SK-N-MC (cell line): Measurements from ENCODE around the gene LMBR1L.
"Not testable (repeated sequence)": the region's sequence is repeated elsewhere in the genome, so short reads cannot be mapped to it uniquely, and the experiment has no call there.

Experiments used
- DNase-seq: peaks from one replicate; pipeline ENCODE4 v3.0.0-alpha.2; 2011; ENCODE audit warnings: low read depth, low spot score
- H3K27ac ChIP-seq: fragments of 200-600 bp; sonication (generic); 2 replicates; pipeline ENCODE4 v1.5.1; 2016; ENCODE audit warnings: mixed run types
- H3K36me3 ChIP-seq: fragments of 200-600 bp; sonication (generic); 2 replicates; pipeline ENCODE4 v1.6.1; 2017; ENCODE audit warnings: antibody characterized with exemption, low read length, mixed read lengths; ENCODE audit not compliant: insufficient read depth
- H3K4me3 ChIP-seq: fragments of 200-600 bp; sonication (generic); 2 replicates; pipeline ENCODE4 v1.5.1; 2016
- H3K9ac ChIP-seq: fragments of 200-600 bp; sonication (generic); 2 replicates; pipeline ENCODE4 v1.8.0; 2017; ENCODE audit warnings: mixed run types, mixed read lengths; ENCODE audit not compliant: insufficient read length
- H3K9me3 ChIP-seq: fragments of 200-600 bp; sonication (generic); 2 replicates; pipeline ENCODE4 v1.6.1; 2017; ENCODE audit warnings: low read depth, mild to moderate bottlenecking, antibody characterized with exemption, low read length, moderate library complexity, mixed read lengths
- EZH2 ChIP-seq: fragments of 200-600 bp; sonication (generic); IDR thresholded peaks from one replicate; pipeline ENCODE4 v1.6.1; 2017; ENCODE audit warnings: antibody characterized with exemption
- FOXP2 ChIP-seq: optimal IDR thresholded peaks from 2 replicates; pipeline ENCODE3; 2011; ENCODE audit warnings: mild to moderate bottlenecking, moderate library complexity; ENCODE audit not compliant: insufficient read depth; ENCODE audit errors: extremely low read length, control extremely low read depth
- POLR2AphosphoS5 ChIP-seq: IDR thresholded peaks from 2 replicates; pipeline ENCODE4 v1.6.1; 2012; ENCODE audit warnings: mild to moderate bottlenecking, low read depth, low read length, borderline replicate concordance

The LMBR1L gene

DNA sequence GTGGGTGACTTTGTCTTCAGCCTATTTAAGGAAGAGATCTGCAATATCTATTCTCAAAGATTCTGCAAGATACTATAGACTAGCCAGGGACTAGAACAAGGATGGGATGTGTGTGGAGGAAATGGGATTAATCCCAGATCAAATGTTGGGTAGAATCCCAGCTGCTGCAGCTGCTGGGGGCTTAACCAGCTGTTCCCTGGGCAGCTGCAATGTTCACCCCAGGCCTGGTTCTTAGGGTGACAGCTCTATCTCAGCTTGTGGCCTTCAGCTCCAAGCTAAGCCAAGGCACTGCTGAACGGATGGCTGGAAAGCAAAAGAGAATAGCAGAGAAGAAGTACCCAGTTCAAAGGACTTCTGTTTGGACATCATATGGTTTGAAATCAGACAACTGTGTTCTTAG, 30.9 kb downstream of the LMBR1L start:
- H3K4me3 ChIP-seq, result no peak overlapping the region
- H3K27ac ChIP-seq, result no peak overlapping the region
- TF ChIP-seq FOXP2, result no peak
- no peak for TF ChIP-seq POLR2AphosphoS5
- no peak for TF ChIP-seq EZH2
- no peak for DNase-seq
- H3K9me3 ChIP-seq, result no peaks in the 10 kb centered on the region
- no peak overlapping the region for H3K9ac ChIP-seq
- H3K36me3 ChIP-seq, result no peaks in the 10 kb centered on the region

GRCh38 chr12:49070971-49071370, 39.7 kb downstream of the LMBR1L start:
- no peak for TF ChIP-seq POLR2AphosphoS5
- no peak for DNase-seq

DNA sequence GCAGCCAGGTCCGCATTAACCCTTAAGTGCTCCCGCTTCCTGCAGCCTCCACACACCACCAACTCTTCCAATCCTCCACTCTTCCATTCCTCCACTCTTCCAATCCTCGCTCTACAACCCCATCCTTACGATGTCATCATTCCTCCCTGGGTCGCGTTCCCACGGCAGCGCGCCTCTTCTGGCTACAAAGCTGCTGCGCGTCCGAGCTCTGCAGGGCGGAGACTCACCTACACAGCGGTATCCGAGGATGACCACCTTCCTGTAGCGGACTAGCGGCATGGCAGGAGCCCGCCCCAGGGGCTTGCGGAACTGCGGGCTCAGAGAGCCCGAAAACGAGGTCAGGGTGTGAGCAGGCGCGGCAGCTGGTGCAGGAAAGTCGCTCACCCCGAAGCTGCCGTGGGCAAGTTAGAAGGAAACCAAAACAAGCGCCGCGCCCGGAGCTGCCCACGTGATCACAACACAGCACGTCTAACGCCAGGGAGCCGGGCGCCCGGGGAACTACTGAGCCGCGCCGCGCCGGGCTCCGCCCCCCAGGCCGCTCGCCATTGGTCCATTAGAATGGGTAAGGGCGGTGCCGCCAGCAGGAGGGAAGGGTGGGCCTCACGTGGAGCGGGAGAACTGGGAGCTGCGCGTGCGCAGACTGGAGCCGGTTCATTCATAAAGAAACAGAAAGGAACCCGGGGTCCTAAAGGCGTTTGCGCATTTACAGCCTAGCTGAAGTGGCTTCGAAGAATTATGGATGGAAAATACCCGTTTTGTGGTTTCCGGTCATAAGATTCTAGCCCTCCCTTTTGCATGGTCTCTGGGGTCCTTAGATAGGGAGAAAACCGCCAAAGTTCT, 40.9 kb downstream of the LMBR1L start, which contains the start of gene RHEBL1:
Gene RHEBL1 (minus strand): TSS at position 473 of the 840 bp plus-strand sequence. CDS start 194 bp downstream, at position 279.
- peak within 1 kb of the TSS; percentile 97 for H3K4me3 ChIP-seq
- H3K27ac ChIP-seq, result 0 out of 2 replicates have a peak within 1 kb of the TSS, but pooled peaks have one; percentile 36
- no peaks in the 10 kb centered on the region for H3K9me3 ChIP-seq
- peak; percentile 90 for DNase-seq
- H3K36me3 ChIP-seq, result no peaks in the 10 kb centered on the region
- peak within 1 kb of the TSS; percentile 72 for H3K9ac ChIP-seq
- TF ChIP-seq FOXP2, result no peak
- TF ChIP-seq POLR2AphosphoS5, result peak; percentile 33; the same call in 1 of the 2 replicates
- TF ChIP-seq EZH2, result no peak

More at GRCh38 chr12:49070971-49071370, 39.7 kb downstream of the LMBR1L start:
- no peaks in the 10 kb centered on the region for H3K36me3 ChIP-seq
- no peak overlapping the region for H3K27ac ChIP-seq
- H3K4me3 ChIP-seq, result no peak overlapping the region
- H3K9ac ChIP-seq, result no peak overlapping the region
- no peaks in the 10 kb centered on the region for H3K9me3 ChIP-seq

- H3K36me3 ChIP-seq, result no peaks in the 10 kb centered on the region
- TF ChIP-seq EZH2, result no peak
- TF ChIP-seq POLR2AphosphoS5, result no peak
- no peak for TF ChIP-seq FOXP2
- peak overlapping the region; percentile 72 for H3K9ac ChIP-seq
- H3K4me3 ChIP-seq, result peak overlapping the region; percentile 97
- DNase-seq, result no peak
- no peak overlapping the region for H3K27ac ChIP-seq
- no peaks in the 10 kb centered on the region for H3K9me3 ChIP-seq
Measured at GRCh38 chr12:49068879-49069506, 41.7 kb downstream of the LMBR1L start.

DNA sequence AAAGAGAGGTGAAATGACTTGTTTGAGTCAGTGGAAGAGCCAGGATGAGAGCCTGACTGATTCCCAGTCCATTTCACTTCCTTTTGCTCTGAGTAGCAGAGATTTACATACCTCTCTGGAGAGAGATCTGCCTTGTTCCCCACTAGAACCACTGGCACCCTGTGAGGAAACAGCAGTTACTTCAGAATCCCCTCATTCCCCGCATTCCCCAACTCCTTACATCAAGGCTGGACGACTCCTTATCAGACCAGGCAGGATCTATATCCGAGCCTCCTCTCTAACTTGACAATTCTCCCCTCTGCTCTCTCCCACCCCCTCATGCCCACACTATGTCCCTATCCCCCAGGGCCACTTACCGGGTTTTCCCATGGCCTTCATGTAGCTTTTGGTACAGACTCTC, 44.5 kb downstream of the LMBR1L start:
- Histone ChIP-seq H3K4me3 (no peak overlapping the region), H3K36me3 (no peaks in the 10 kb centered on the region), H3K9ac (no peak overlapping the region), H3K9me3 (no peaks in the 10 kb centered on the region), H3K27ac (no peak overlapping the region)
- DNase-seq, result no peak
- no peak for TF ChIP-seq FOXP2
- TF ChIP-seq POLR2AphosphoS5, result no peak
- no peak for TF ChIP-seq EZH2

DNA sequence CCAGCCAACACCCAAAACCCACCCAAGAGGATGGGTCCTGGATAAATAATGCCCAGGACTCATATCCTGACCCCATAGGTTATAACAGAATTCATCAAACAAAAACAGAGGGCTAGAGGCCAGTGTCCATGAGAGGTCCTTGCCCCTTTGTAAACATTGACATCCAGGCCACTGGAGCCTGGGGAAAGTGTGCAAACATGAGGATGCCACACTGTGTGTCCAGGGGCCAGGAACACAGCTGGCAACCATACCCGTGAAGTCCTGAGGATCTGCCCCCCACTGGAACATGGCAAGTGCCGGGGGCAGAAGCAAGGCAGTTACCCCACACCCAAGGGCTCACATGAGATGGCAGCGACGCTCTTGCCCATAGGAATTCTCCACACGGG, 45.9 kb downstream of the LMBR1L start:
- Histone ChIP-seq H3K4me3 (no peak overlapping the region), H3K9ac (no peak overlapping the region), H3K36me3 (no peaks in the 10 kb centered on the region), H3K9me3 (no peaks in the 10 kb centered on the region), H3K27ac (no peak overlapping the region)
- DNase-seq, result no peak
- TF ChIP-seq POLR2AphosphoS5, result no peak
- no peak for TF ChIP-seq FOXP2
- TF ChIP-seq EZH2, result no peak

GRCh38 chr12:49061916-49062315, 48.7 kb downstream of the LMBR1L start:
- H3K9me3 ChIP-seq, DNase-seq, H3K4me3 ChIP-seq, H3K27ac ChIP-seq, H3K36me3 ChIP-seq: not testable (repeated sequence)
- H3K9ac ChIP-seq, result peak overlapping the region; percentile 98

DNA sequence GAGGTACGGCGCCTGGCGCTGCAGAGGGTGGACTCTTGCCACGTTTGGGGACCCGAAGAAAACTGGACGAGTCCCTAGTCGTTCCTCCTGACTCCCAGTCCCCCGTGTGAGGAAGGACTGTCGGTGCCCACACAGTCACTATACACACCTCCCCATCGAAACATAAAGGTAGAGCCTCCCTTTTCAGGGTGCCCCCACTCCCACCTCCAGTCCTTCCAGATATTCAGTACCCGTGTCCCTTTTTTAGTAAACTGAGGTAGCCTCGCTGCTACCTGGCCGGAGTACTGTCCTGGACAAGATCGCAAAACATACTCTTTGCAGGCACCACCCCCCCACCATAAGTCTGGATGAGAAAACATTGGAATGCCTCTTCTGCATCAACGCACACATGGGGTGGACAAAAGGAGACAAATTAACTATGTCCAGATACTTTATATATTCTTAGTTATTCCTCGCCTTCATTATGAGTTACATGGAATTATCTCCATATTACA, 49.4 kb downstream of the LMBR1L start:
- no peaks in the 10 kb centered on the region for H3K36me3 ChIP-seq
- peak overlapping the region; percentile 97 for H3K27ac ChIP-seq
- DNase-seq, result no peak
- peak overlapping the region; percentile 98 for H3K9ac ChIP-seq
- peak overlapping the region; percentile 95 for H3K4me3 ChIP-seq
- no peaks in the 10 kb centered on the region for H3K9me3 ChIP-seq
- TF ChIP-seq FOXP2 (no peak), POLR2AphosphoS5 (no peak), EZH2 (no peak)
